Peyer's patch (tissue), 4 donors: ENCODE results near the gene ATOSA.

Source experiments
- POLR2A ChIP-seq, 2 donors: fragments of 450-650 bp; IDR thresholded peaks; one replicate each; pipeline ENCODE4 v1.5.1; 2017; ENCODE audit warnings: antibody characterized with exemption in 2 of 2, mild to moderate bottlenecking in 2 of 2, moderate library complexity in 2 of 2
- TF ChIP-seq, protein P1 (sequence below), 6 experiments: fragments of 450-650 bp in 4 of 6; fragments of 200-600 bp in 2 of 6; sonication (generic) in 1 of 6; IDR thresholded peaks; one replicate each; pipeline ENCODE4 v1.5.1; 2017 to 2019; ENCODE audit warnings: antibody characterized with exemption in 6 of 6, mild to moderate bottlenecking in 3 of 6, moderate library complexity in 1 of 6

DNA sequence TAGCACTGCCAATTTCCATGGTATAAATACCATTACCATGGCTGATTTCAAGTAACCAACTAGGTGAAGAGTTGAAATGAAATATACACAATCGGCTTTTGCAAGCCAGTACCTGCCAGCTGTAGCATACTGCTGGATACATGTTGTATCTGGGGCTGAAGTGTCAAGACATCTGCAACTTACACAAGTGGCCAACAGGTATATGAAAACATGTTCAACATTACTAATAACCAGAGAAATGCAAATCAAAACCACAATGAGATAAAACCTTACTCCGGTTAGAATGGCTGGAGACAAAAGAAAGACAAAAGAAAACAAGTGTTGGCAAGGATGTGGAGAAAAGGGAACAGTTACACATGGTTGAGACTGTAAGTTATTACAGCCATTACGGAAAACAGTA lies 11.6 kb downstream of the ATOSA start:
- TF ChIP-seq POLR2A (IDR thresholded peaks at IDR 0.05): no peak
- TF ChIP-seq, protein P1, sequence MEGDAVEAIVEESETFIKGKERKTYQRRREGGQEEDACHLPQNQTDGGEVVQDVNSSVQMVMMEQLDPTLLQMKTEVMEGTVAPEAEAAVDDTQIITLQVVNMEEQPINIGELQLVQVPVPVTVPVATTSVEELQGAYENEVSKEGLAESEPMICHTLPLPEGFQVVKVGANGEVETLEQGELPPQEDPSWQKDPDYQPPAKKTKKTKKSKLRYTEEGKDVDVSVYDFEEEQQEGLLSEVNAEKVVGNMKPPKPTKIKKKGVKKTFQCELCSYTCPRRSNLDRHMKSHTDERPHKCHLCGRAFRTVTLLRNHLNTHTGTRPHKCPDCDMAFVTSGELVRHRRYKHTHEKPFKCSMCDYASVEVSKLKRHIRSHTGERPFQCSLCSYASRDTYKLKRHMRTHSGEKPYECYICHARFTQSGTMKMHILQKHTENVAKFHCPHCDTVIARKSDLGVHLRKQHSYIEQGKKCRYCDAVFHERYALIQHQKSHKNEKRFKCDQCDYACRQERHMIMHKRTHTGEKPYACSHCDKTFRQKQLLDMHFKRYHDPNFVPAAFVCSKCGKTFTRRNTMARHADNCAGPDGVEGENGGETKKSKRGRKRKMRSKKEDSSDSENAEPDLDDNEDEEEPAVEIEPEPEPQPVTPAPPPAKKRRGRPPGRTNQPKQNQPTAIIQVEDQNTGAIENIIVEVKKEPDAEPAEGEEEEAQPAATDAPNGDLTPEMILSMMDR (IDR thresholded peaks at IDR 0.05): no peak
